Thoracic aorta (tissue), 2 donors: Measurements from ENCODE around the gene OR13C2. TPM values are rescaled to one million over a fixed set of nuclear protein-coding genes. Genes with fewer than 3 reads are reported as not detected.

Experiments
- ATAC-seq: fragments of 150-250 bp; one replicate; pipeline ENCODE4 v1.8.0; 2017; ENCODE audit warnings: low read depth; ENCODE audit not compliant: insufficient number of reproducible peaks, low FRiP score
- DNase-seq: peaks from one replicate; pipeline ENCODE4 v3.0.0-alpha.2; 2020; ENCODE audit warnings: low spot score
- H3K27ac ChIP-seq, 2 donors: fragments of 200-600 bp; sonication (generic); 1 replicate in 1 of 2; 2 replicates in 1 of 2; pipeline ENCODE4 v1.5.1; 2016; ENCODE audit warnings: mild to moderate bottlenecking in 2 of 2, moderate library complexity in 2 of 2
- H3K27me3 ChIP-seq: fragments of 200-600 bp; sonication (generic); replicated peaks from 2 replicates; pipeline ENCODE4 v1.6.0; 2016; ENCODE audit warnings: mild to moderate bottlenecking; ENCODE audit not compliant: insufficient read depth
- H3K36me3 ChIP-seq: fragments of 200-600 bp; sonication (generic); one replicate; pipeline ENCODE4 v1.5.1; 2016
- H3K4me1 ChIP-seq, 2 donors: fragments of 200-600 bp; sonication (generic); 1 replicate in 1 of 2; 2 replicates in 1 of 2; pipeline versions ENCODE4 v1.5.1 to v1.6.0; 2016; ENCODE audit warnings: low read depth in 2 of 2, mild to moderate bottlenecking in 1 of 2; ENCODE audit not compliant: control insufficient read depth in 1 of 2
- H3K4me3 ChIP-seq: fragments of 200-600 bp; sonication (generic); 2 replicates; pipeline ENCODE4 v1.5.1; 2016; ENCODE audit warnings: mild to moderate bottlenecking
- H3K9me3 ChIP-seq: fragments of 200-600 bp; sonication (generic); 2 replicates; pipeline ENCODE4 v1.5.1; 2016
- total RNA-seq, 2 donors: library from RNA; depleted of rRNA; stranded (reverse); fragments of >200 nt; gene quantifications; one replicate each; pipeline versions ENCODE4 v1.1.0 to v1.2.3, GENCODE V29; 2016
- TF ChIP-seq, protein P1 (sequence below): fragments of 200-600 bp; sonication (generic); IDR thresholded peaks from one replicate; pipeline ENCODE4 v1.5.1; 2019; ENCODE audit warnings: antibody characterized with exemption

Gene OR13C2
- total RNA-seq, 2 donors from 2014 or later = not detected

DNA sequence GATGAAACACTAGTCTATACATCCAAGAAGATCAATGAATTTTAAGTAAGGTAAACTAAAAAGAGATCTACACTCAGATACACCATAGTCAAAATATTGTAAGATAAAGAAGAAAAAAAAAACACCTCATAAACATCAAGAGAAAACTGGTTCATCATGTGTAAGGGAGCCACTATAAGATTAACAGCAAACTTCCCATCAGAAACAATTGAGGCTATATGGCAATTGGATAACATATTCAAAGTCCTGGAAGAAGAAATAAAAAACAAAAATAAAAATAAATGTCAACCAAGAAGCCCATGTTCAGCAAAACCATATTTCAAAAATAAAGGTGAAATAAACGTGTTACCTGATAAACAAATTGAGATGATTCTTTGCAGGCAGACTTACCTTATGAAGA lies 32.8 kb downstream of the OR13C2 start:
- Histone ChIP-seq H3K4me3 (no peak overlapping the region), H3K27ac (no peak overlapping the region), H3K9me3 (peaks cover 4% of the 10 kb centered on the region), H3K27me3 (no peaks in the 10 kb centered on the region), H3K36me3 (no peaks in the 10 kb centered on the region), H3K4me1 (no peaks in the 10 kb centered on the region)
- no peak for DNase-seq
- TF ChIP-seq, protein P1, sequence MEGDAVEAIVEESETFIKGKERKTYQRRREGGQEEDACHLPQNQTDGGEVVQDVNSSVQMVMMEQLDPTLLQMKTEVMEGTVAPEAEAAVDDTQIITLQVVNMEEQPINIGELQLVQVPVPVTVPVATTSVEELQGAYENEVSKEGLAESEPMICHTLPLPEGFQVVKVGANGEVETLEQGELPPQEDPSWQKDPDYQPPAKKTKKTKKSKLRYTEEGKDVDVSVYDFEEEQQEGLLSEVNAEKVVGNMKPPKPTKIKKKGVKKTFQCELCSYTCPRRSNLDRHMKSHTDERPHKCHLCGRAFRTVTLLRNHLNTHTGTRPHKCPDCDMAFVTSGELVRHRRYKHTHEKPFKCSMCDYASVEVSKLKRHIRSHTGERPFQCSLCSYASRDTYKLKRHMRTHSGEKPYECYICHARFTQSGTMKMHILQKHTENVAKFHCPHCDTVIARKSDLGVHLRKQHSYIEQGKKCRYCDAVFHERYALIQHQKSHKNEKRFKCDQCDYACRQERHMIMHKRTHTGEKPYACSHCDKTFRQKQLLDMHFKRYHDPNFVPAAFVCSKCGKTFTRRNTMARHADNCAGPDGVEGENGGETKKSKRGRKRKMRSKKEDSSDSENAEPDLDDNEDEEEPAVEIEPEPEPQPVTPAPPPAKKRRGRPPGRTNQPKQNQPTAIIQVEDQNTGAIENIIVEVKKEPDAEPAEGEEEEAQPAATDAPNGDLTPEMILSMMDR = no peak
- no peak for ATAC-seq

DNA sequence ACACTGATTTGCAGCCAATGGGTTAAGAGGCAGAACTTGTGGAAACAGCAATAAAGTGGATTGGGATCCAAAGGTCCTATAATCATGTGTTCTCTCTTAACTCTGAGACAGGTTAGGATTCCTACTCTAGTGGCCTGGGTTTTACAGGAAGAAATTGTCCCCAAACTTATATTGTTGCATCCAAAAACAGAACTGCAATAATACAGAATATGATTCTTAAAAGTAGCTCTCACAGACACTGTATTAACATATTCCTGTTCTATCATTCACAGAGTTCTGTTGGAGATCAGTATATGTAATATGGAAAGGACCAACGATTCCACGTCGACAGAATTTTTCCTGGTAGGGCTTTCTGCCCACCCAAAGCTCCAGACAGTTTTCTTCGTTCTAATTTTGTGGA lies 36.6 kb downstream of the OR13C2 start, which contains the start of gene OR13C8:
Gene OR13C8, plus strand, starts transcription at position 301 of the 400 bp plus-strand sequence. Its CDS starts 0 bp downstream, at position 301.
- ATAC-seq = no peak
- no peak within 1 kb of the TSS for H3K27ac ChIP-seq
- no peaks in the 10 kb centered on the region for H3K36me3 ChIP-seq
- TF ChIP-seq, protein P1 = no peak
- H3K4me1 ChIP-seq = no peaks in the 10 kb centered on the region
- no peak for DNase-seq
- H3K9me3 ChIP-seq = peaks cover 4% of the 10 kb centered on the region
- no peak within 1 kb of the TSS for H3K4me3 ChIP-seq
- no peaks in the 10 kb centered on the region for H3K27me3 ChIP-seq

DNA sequence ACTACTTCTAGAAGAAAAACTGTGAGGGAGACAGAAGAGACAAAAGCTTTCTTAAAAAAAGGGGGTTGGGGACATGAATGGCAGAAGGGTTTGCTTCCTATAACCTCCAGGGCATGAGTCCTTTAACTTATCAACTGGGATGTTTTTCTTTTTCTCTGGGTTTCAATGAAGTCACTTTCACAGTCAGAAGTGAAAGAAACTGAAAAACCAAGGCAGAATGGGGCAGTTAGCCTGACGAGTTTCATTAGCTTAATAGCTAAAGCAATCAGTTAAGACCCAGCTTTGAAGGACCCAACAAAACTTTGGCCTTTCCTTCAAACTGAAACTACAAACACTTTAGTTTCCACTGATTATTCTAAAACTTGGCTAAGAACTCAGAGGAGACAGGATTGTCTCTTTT lies 41.1 kb downstream of the OR13C2 start:
- Histone ChIP-seq H3K27me3 (no peaks in the 10 kb centered on the region), H3K4me1 (no peaks in the 10 kb centered on the region), H3K27ac (no peak overlapping the region), H3K9me3 (no peaks in the 10 kb centered on the region), H3K4me3 (no peak overlapping the region), H3K36me3 (no peaks in the 10 kb centered on the region)
- DNase-seq (no peak), ATAC-seq (no peak)
- TF ChIP-seq, protein P1 = no peak

DNA sequence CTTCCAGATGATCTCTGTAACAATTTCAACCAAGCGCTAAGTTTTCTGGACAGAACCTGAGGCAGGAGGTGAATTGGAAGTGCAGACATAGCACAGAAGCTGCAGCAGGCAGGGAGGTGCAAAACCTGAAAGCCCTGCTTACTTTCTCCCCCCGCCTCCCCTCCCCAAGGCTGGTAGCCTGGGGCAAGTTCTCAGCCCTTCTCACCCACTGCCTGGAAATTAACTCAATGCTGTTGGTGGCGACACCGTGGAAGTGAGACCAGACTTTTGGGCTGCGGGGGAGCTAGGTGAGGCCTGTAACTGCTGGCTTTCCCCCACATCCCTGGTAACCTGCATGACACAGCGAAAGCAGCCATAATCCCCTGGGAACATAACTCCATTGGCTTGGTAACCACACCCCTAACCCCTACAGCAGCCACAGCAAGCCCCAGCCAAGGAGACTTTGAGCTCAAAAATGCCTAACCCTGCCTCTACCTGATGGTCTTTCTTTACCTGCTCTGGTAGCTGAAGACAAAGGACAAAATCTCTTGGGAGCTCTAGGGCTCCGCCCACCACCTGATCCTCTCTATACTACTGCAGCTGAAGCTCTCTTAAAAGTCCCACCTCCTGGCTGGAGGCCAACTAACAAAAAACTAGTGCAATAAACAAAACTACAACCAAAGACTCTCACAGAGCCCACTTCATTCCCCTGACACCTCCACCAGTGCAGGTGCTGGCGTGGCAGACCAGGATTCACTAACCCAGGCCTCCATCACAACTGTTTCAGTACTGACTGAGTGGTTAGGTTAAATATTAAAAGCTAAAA lies 48.4 kb downstream of the OR13C2 start:
- Histone ChIP-seq H3K27ac (no peak overlapping the region), H3K36me3 (no peaks in the 10 kb centered on the region), H3K4me3 (no peak overlapping the region), H3K4me1 (no peaks in the 10 kb centered on the region), H3K27me3 (no peaks in the 10 kb centered on the region), H3K9me3 (no peaks in the 10 kb centered on the region)
- ATAC-seq (peak; percentile 58), DNase-seq (no peak)
- TF ChIP-seq, protein P1 = no peak

DNA sequence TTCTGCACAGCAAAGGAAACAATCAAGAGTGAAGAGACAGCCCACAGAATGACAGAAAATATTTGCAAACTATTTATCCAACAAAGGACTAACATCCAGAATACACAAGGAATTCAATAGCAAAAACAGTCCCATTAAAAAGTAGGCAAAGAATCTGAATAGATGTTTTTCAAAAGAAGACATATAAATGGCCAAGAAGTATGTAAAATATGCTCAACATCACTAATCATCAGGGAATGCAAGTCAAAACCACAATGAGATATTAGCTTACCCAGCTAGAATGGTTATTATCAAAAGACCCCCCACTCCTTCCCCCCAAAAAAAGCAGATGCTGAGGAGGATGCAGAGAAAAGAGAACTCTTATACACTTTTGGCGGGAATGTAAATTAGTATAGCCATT lies 49.9 kb downstream of the OR13C2 start:
- Histone ChIP-seq H3K27me3 (no peaks in the 10 kb centered on the region), H3K27ac (no peak overlapping the region), H3K36me3 (no peaks in the 10 kb centered on the region), H3K9me3 (no peaks in the 10 kb centered on the region), H3K4me1 (no peaks in the 10 kb centered on the region), H3K4me3 (no peak overlapping the region)
- DNase-seq (no peak), ATAC-seq (no peak)
- TF ChIP-seq, protein P1 = no peak

Other genes with a start within 250 kb of the OR13C2 start
- gene OR13F1, start 101.4 kb downstream of the OR13C2 start, total RNA-seq = not detected
- gene OR13C4, start 78.4 kb downstream of the OR13C2 start, total RNA-seq = not detected
- gene OR13C3, start 68.8 kb downstream of the OR13C2 start, total RNA-seq = not detected
- gene OR13C8, start 36.5 kb downstream of the OR13C2 start, total RNA-seq = not detected
- not detected for gene OR13C5, start 6.2 kb downstream of the OR13C2 start, total RNA-seq
- gene OR13C9, start 12.6 kb upstream of the OR13C2 start, total RNA-seq = not detected
- not detected for gene OR13D1, start 88.9 kb upstream of the OR13C2 start, total RNA-seq
- 10 to 100 TPM; 19.2 to 42.6 TPM for gene NIPSNAP3A, start 142.1 kb upstream of the OR13C2 start, total RNA-seq
- gene NIPSNAP3B, start 158.5 kb upstream of the OR13C2 start, total RNA-seq = 1 to 10 TPM; 6.4 to 7.7 TPM